Measurements from ENCODE around the gene SEC22B.
A peak's percentile ranks its signal among the peaks of the same experiment; 100 is the strongest.
"Not testable (repeated sequence)": the region's sequence is repeated elsewhere in the genome, so short reads cannot be mapped to it uniquely, and the experiment has no call there.

Gene SEC22B

DNA sequence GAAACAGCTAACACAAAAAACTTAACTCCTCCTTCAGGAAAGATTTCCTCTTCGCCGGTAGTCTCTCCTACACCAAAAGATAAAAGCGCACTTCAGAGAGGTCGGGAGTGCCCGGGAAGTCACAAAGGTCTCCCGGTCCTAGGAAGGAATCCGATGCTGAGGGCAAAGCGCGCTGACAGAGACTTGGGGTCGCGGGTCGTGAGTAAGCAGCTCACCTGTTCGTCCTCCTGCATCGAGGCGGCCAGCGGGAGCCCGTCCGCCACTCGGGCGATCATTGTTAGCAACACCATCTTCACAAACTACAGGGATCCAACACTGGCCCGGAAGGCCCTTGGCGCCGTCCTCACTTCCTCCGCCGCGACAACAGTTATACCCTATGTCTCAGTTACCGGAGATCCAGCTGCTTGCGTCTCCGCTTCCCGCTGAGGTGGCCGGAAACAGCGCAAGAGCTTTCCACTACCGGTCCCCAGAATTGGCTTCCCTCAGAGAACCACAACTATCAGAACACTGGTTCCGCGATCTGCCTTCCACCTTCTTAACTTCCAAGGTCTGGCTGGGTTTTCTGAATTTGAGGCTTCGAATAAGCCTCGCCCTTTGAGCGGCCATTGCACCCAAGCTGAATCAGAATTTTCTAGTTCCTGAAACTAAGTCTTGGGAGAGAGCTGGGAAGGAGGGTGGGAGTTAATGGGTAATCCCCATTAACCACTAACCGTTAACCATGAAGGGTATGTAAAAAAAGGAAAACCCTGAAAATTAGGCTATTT lies at the start of gene SEC22B:
Gene SEC22B, minus strand, starts transcription at position 429 of the 764 bp plus-strand sequence. Its CDS starts 139 bp downstream, at position 290.
- peak; percentile 92 for DNase-seq (ENCODE audit: low spot score)

DNA sequence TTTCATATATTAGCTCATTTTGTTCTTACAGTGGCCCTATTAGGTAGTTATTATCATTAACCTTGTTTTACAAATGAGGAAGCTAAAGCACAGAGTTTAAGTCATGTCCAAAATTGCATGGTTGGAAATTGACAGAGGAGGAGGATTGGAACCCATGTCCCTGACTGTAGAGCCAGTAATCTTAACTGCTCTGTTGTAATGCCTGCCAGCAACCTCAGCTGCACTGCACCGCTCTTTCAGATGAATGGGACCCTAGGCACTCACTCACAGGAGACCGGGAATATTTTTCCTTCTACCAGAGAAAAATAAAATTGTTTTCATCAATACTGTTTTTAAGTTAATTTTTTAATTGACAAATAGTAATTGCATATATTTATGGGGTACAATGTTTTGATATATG lies 41.6 kb upstream of the SEC22B start:
- not testable (repeated sequence) for DNase-seq (ENCODE audit: low spot score)

DNA sequence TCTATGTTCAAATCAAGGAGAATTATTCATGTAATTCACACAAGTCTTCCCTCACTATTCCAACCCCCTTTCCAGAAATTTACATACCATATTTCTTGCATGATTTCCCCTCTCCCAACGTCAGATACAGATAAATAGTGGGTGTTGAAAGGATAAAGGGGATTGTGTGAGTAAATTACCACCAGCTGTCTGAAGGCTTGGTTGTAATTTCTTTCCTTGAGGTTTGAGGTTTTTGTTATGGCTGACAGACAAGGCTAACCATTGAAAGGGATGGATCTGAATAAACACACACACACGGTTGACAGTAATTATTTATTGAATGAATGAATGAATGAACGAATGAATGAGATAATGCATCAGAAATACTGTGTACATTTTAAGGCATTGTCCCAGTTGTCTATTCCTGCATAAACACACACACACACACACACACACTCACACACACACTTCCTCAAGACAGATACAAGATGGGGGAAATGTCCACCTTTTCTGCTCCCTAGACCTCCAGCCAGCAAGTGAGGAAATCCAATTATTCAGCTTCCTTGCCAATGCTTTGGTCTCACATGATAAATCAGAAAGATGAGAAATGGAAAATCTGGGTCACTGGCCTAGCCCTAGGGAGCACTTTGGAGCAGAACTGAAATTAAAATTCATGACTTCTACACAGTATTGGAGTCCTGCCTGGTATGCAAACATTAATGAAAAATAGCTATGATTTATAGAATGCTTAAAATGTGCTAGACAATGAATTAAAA lies 41.0 kb upstream of the SEC22B start:
- DNase-seq (ENCODE audit: low spot score): not testable (repeated sequence)

DNA sequence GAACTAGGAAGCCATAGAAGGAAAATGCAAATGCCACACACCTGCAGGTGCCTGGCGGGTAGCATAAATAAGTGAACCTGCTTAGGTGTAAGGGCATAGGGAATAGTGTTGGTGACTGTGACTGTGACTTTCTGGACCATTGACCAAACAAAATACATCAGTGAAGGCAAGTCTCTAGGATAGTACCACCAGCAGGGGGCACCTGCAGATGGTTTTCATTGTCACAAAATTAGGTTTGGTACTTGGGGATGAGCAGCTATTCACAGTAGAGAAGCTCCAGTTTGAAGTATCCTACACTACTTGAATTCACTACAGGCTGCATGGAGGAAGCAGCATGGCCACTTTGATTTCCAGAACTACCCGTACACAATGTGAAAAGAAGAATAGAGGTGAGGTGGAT lies 37.3 kb upstream of the SEC22B start:
- not testable (repeated sequence) for DNase-seq (ENCODE audit: low spot score)

DNA sequence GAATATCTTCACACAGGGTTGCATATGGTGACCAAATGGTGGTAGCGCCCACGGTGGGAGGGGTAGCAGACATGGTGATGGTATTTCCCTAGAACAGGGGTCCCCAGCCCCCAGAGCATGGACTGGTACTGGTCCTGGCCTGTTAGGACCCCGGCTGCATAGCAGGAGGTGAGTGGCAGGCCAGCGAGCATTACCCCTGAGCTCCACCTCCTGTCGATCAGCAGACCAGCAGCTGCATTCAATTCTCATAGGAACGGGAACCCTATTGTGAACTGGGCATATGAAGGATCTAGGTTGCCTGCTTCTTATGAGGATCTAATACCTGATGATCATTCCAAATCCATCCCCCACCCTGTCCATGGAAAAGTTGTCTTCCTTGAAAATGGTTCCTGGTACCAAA lies 34.4 kb upstream of the SEC22B start:
- DNase-seq (ENCODE audit: low spot score): not testable (repeated sequence)

DNA sequence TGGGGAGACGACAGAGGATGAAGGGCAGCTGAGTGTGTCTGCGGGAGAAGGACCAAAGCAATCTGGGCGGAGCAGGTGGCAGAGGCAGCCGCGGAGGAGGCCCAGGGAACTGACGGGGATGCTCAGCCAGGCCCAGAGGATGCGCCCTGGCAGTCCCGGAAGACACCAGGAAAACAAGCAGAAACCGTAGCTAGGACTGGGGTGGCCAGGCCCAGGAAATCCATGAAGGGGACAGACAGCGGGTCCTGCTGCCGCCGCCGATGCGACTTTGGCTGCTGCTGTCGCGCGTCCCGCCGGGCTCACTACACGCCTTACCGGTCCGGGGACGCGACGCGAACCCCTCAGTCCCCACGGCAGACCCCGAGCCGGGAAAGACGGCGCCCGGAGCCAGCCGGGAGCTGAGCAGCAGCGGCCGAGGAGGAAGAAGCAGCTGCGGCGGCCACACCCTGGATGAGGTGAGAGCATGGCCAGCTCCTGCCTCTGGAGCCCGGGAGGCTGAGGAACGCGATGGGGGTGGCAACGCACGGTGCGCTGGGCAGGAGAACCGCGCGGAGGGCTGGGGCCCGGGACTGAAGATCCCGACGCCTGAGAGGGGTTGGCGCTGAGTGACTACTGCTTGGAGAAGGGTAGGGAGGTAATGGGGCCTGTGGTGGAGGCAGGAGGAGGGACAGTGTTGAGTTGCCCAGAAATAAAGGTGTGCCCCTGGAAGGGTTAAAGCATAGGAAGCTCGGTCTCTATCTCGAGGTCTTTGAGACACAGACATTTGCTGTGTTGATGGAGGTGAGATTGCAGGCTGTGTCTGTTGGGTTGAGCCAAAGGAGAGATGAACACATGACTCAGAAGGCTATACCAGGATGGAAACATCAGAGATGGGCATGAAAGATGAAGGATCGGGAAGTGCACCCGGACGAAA lies 20.8 kb upstream of the SEC22B start:
- DNase-seq (ENCODE audit: low spot score): not testable (repeated sequence)

DNA sequence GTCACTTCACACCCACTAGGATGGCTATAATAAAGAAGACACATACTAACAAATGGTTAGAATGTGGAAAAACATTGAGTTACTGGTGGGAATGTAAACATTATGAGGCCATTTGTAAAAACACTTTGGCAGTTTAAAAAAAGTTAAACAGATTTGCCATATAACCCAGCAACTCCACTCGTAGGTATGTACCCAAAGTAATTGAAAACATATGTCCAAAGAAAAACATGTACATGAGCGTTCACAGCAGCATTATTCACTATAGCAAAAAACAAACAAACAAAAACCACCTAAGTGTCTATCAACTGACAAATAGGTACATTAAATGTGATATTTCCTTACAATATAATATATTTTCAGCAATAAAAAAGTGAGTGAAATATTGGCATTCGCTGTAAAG lies 12.3 kb upstream of the SEC22B start:
- DNase-seq (ENCODE audit: low spot score): not testable (repeated sequence)

DNA sequence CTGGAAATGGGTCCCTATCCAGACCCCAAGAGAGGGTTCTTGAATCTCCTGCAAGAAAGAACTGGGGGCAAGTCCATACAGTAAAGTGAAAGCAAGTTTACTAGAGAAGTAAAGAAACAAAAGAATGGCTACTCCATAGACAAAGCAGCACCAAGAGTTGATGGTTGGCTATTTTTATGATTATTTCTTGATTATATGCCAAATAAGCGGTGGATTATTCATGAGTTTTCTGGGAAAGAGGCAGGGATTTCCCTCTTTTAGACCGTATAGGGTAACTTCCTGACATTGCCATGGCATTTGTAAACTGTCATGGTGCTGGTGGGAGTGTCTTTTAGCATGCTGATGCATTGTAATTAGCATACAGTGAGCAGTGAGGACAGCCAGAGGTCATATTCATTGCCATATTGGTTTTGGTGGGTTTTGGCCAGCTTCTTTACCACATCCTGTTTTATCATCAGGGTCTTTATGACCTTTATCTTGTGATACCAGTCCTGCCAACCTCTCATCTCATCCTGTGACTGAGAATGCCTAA lies 5.9 kb upstream of the SEC22B start:
- DNase-seq (ENCODE audit: low spot score): not testable (repeated sequence)

DNA sequence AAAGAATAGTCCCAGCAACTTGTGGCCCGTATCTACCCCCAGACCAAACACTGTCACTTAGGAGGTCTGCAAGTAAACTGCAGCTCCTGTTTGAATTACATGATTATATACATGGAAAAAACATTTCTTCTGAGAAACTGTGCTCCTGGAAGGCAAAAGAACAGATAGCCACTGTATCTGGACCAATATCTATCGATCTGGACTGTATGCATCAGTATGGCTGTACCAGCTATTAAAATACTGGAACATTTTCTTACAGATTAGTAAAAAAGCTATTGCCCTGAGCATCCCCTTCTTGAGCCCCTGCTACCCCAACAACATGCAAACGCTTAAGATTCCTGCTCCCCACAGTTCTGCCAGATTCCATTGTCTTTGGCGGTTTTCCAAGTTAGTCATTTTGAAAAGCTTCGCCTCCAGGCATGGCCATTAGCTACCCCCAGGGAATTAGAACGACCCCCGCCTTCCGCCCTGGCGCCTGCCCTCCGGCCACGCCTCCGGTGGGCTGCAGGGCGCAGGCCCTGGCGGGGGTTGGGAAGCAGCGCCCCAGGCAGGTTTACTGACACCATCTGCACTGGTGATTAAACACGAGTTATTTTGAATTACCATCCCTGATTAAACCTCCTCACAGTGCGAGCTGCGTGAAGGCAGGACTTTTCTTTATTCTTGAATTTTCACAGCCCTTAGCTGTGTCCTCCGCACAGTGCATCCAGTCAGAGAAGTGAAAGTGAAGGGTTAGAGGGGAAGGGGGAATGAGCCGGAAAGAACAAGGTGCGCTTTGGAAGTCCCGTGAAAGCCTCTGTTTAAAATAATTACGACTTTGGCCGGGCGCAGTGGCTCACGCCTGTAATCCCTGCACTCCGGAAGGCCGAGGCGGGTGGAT lies 3.7 kb upstream of the SEC22B start:
- DNase-seq (ENCODE audit: low spot score): not testable (repeated sequence)

DNA sequence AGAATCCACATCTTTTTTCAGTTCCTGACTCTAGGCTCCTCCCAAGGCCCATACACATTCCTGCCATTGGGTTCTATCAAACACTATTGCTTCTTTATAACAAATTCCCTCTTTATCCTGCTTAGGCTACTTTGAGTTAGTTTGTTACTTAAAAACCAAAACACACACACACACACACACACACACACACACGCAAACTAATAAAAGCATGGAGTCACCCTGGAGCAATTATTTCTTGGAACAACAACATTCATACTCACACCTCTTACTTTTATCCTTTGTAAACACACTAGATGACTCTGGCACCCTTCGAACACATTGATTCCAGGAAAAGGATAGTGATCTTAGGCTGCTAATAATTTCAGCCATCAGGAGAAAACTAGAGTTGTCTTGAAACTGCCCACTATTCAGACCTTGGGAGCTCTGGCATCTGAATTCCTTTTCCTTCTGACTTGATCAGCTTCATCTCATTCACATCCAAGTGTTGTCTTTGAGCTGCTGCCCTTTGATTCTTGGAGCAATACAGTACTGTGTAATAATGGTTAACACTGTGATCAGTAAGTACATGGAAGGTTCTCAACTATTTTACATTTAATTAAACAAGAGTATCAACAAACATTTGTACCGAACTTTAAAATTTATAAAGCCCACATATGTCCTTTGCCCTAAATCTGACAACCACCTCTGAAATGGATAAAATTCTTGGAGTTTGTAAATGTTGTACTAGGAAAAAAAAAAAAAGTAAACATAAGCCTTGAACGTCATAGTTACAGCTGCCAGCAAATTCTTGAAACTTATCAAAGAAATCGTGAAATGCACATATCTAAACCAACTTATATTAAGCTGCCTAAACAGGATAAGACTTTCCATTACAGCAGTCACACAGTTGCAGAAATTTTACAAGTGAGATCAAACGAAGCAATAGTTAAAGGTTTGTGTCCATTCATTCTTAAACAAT lies 2.8 kb upstream of the SEC22B start:
- no peak for DNase-seq (ENCODE audit: low spot score)

DNA sequence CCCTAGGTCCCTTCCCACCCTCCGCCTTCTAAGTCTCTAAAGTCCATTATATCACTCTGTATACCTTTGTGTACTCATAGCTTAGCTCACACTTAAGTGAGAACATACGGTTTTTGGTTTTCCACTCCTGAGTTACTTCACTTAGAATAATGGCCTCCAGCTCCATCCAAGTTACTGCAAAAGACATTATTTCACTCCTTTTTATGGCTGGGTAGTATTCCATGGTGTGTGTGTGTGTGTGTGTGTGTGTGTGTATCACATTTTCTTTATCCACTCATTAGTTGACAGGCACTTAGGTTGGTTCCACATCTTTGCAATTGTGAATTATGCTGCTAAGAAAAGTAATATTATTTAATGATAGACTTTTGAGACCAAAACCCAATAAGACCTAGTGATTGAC lies 1.7 kb upstream of the SEC22B start:
- not testable (repeated sequence) for DNase-seq (ENCODE audit: low spot score)

DNA sequence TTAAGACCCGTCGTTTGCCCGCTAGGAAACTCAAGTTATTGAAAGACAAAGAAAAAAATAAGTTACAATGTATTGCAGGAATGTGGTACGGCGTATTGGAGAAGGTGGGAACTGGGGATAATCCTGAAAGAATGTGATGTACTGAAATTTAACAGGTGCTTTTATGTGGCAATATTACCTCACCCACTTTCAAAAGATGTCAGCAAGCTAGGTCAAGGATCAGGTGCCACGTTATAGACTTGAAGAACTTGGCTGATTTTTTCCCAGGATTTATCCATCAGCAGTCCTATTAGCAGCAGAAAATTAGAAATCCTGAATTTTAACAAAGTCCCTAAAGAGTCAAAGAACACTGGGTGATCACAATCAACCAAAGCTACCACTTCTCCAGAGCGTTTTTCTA lies 632 bp downstream of the SEC22B start:
- not testable (repeated sequence) for DNase-seq (ENCODE audit: low spot score)

DNA sequence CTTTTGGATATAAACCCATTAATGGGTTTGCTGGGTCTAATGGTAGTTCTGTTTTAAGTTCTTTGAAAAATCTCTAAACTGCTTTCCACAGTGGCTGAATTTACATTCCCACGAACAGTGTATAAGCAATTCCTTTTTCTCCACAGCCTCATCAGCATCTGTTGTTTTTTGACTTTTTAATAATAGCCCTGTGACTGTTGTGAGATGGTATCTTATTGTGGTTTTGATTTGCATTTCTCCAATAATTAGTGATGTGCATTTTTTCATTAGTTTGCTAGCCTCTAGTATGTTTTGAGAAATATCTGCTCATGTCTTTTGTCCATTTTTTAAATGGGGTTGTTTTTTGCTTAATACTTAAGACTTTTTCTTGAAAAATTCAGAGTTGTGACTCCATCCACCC lies 11.6 kb downstream of the SEC22B start:
- DNase-seq (ENCODE audit: low spot score): not testable (repeated sequence)

DNA sequence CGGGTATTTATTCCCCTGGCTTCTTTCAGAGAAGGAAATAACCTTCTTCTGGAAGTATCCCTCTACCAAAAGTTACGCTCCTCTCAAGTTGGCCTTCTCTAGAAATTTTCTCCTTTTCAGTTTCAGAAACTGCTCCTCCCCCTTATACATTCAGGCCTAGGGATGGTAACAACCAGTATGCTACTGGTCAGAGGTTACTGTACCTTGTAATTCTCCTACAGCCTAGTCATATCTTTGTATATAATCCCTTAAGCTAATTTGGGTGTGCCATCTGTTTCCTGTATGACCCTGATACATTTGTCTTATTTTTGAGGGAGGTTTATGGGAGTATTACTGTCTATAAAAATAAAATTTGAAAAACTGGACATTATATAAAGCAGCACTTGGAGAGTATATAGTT lies 14.3 kb downstream of the SEC22B start:
- not testable (repeated sequence) for DNase-seq (ENCODE audit: low spot score)

DNA sequence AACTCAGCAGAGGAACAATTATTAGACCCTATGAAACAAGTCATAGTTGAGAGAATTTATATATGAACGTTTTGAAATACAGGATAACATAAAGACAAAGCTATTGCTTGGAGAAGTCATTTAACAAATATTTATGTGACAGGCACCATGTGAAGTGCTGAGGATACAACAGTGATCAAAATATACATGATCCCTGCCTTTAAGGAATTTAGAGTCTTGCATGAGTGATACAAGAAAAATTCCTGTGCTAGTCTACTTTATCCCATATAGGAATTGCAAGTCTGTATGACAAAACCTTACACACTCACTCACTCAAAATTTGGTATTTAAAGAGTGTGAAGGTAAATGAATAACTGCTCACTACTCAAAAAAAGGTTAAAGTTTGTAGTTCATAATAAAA lies 17.8 kb downstream of the SEC22B start:
- not testable (repeated sequence) for DNase-seq (ENCODE audit: low spot score)

DNA sequence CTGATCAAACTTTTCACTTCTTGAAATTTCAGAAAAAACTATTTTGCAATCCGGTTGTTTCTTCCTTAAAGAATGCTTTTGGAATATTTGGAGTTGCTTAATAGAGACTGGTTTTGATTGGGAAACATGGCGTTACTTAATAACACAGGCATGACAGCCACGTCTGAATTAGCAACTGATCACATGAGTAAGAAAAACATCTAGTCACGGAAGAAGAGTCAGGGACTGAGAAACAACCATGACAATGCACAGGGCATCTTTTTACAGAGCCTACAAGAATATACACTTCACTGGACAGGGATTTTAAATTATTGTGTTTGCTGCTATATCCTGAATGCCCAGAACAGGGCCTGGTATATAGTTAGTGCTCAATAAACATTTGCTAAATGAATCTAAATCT lies 18.2 kb downstream of the SEC22B start:
- not testable (repeated sequence) for DNase-seq (ENCODE audit: low spot score)

DNA sequence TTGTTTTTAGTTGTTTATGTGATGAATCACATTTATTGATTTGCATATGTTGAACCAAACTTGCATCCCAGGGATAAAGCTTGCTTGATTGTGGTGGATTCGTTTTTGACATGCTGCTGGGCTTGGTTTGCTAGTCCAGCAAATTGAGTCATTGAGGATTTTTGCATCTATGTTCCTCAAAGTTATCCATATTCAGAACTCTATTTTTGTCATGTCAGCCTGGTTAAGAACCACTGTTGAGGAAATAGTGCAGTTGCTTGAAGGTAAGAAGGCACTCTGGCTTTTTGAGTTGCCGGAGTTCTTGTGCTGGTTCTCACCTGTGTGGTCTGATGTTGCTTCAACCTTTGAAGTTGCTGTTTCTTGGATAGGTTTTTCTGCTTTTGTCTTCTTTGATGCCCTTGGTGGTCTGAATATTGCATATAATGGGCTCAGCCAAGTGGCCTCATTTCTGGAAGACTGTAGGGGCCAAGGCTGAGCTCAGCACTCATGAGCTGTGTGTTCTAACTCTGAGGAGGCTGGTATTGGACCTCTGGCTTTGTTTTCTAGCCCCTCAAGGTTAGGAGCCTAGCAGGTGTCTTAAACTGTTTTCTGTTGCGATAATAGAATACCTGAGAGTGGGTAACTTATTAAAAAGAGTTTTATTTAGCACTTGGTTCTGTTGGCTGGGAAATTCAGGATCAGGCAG lies 26.0 kb downstream of the SEC22B start:
- not testable (repeated sequence) for DNase-seq (ENCODE audit: low spot score)

DNA sequence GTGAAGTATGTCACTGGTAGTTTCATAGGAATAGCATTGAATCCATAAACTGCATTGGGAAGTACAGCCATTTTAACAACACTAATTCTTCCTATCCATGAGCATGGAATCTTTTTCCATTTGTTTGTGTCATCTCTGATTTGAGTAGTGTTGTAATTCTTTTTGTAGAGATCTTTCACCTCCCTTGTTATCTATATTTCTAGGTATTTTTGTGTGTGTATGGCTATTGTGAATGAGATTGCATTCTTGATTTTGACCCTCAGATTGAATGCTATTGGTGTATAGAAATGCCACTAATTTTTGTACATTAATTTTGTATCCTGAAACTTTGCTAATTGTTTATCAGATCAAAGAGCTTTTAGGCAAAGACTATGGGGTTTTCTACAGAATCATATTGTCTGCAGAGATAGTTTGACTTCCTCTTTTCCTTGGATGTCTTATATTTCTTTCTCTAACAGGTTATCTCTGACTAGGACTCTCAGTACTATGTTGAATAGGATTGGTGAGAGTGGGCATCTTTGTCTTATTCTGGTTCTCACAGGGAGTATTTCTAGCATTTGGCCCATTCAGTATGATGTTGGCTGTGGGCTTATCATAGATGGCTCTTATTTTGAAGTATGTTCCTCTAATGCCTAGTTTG lies 26.8 kb downstream of the SEC22B start:
- DNase-seq (ENCODE audit: low spot score): not testable (repeated sequence)

DNA sequence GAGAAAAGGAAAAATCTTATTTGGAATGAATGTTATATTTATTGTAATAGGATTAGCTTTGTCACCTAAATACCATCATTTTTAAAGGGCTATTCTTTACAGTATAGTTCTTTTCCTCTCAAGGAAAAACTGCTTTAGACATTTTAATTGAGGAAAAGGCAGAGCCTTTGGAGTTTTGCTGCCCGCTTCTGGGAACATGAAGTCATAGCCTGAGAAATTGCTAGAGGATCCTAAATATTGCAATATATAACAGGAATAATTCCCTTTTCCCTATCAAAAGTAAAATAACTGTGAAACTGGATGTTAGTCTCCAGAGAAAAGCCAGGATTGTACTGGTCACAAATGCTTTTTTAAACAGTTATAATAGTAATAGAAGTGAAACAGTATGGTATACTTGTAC lies 30.5 kb downstream of the SEC22B start:
- not testable (repeated sequence) for DNase-seq (ENCODE audit: low spot score)

Data from putamen (tissue), 1 donor.